Astrocyte (in vitro differentiated cells and primary cell): Measurements from ENCODE around the gene POU3F1. TPM values are rescaled to one million over a fixed set of nuclear protein-coding genes. Genes with fewer than 3 reads are reported as not detected.
A peak's percentile ranks its signal among the peaks of the same experiment; 100 is the strongest.

Experiments
- DNase-seq: peaks from one replicate; pipeline ENCODE4 v3.0.0-alpha.2; 2010; ENCODE audit warnings: low read depth
- FAIRE-seq: peaks from 2 replicates; lab custom pipeline; 2011; peaks lifted over from hg19 to GRCh38; lab: Jason Lieb, UNC
- H2AFZ ChIP-seq: 2 replicates; pipeline ENCODE4 v1.6.0; 2012; ENCODE audit warnings: low read depth, low read length, inconsistent platforms
- H3K27ac ChIP-seq: 2 replicates; pipeline ENCODE4 v1.5.1; 2011; ENCODE audit warnings: low read depth, low read length, inconsistent platforms
- H3K27me3 ChIP-seq: 2 replicates; pipeline ENCODE4 v1.6.0; 2011; ENCODE audit warnings: low read length, inconsistent platforms; ENCODE audit not compliant: insufficient read depth
- H3K36me3 ChIP-seq: 2 replicates; pipeline ENCODE4 v1.5.1; 2011; ENCODE audit warnings: low read length, inconsistent platforms; ENCODE audit not compliant: insufficient read depth
- H3K4me1 ChIP-seq: 2 replicates; pipeline ENCODE4 v1.5.1; 2011; ENCODE audit warnings: low read length, inconsistent platforms; ENCODE audit not compliant: insufficient read depth
- H3K4me2 ChIP-seq: 2 replicates; pipeline ENCODE4 v1.6.0; 2012; ENCODE audit warnings: low read length, inconsistent platforms
- H3K4me3 ChIP-seq: 2 replicates; pipeline ENCODE4 v1.5.1; 2011; ENCODE audit warnings: low read depth, mild to moderate bottlenecking, low read length, inconsistent platforms; ENCODE audit not compliant: insufficient read depth
- H3K79me2 ChIP-seq: 2 replicates; pipeline ENCODE4 v1.6.0; 2012; ENCODE audit warnings: mild to moderate bottlenecking, low read length, inconsistent platforms; ENCODE audit not compliant: insufficient read depth
- H3K9ac ChIP-seq: 2 replicates; pipeline ENCODE4 v1.6.0; 2012; ENCODE audit warnings: mild to moderate bottlenecking, low read length, inconsistent platforms
- H3K9me3 ChIP-seq: 2 replicates; pipeline ENCODE4 v1.5.1; 2012; ENCODE audit warnings: low read depth, mild to moderate bottlenecking, low read length, inconsistent platforms; ENCODE audit not compliant: insufficient read depth
- H4K20me1 ChIP-seq: 2 replicates; pipeline ENCODE4 v1.6.0; 2012; ENCODE audit warnings: low read length, inconsistent platforms; ENCODE audit not compliant: insufficient read depth
- H3K27ac Mint-ChIP-seq: one replicate; pipeline ENCODE4 v1.8.0; 2021; ENCODE audit warnings: mild to moderate bottlenecking, mixed read lengths; ENCODE audit not compliant: unreplicated experiment
- H3K27me3 Mint-ChIP-seq: one replicate; pipeline ENCODE4 v1.8.0; 2021; ENCODE audit warnings: low read depth, mixed read lengths; ENCODE audit not compliant: unreplicated experiment
- H3K36me3 Mint-ChIP-seq: one replicate; pipeline ENCODE4 v1.8.0; 2021; ENCODE audit warnings: low read depth, mixed read lengths; ENCODE audit not compliant: unreplicated experiment
- H3K4me1 Mint-ChIP-seq: one replicate; pipeline ENCODE4 v1.8.0; 2021; ENCODE audit warnings: low read depth, mixed read lengths; ENCODE audit not compliant: unreplicated experiment
- H3K4me3 Mint-ChIP-seq: one replicate; pipeline ENCODE4 v1.8.0; 2021; ENCODE audit warnings: mild to moderate bottlenecking, moderate library complexity, mixed read lengths; ENCODE audit not compliant: unreplicated experiment
- H3K9me3 Mint-ChIP-seq: one replicate; pipeline ENCODE4 v1.8.0; 2021; ENCODE audit warnings: mild to moderate bottlenecking, mixed read lengths; ENCODE audit not compliant: unreplicated experiment
- CTCF ChIP-seq: IDR thresholded peaks from 2 replicates; pipeline ENCODE4 v1.5.1; 2011; ENCODE audit warnings: low read depth, mild to moderate bottlenecking, inconsistent platforms, low read length, moderate library complexity; ENCODE audit not compliant: insufficient read depth
- EZH2 ChIP-seq: IDR thresholded peaks from 2 replicates; pipeline ENCODE4 v1.6.1; 2012; ENCODE audit warnings: mild to moderate bottlenecking, low read length, inconsistent platforms; ENCODE audit not compliant: insufficient read depth
- total RNA-seq: library from RNA; stranded (reverse); gene quantifications from 2 replicates; pipeline ENCODE4 v1.2.1, GENCODE V29; 2021

Gene POU3F1
- total RNA-seq, 1 donor from 2014 or later, result 2.3 TPM

- TF ChIP-seq EZH2, result no peak
- TF ChIP-seq CTCF, result no peak
- FAIRE-seq (no peak), DNase-seq (no peak)
- Histone ChIP-seq H2AFZ (no peak overlapping the region), H3K79me2 (no peaks in the 10 kb centered on the region), H3K27ac (no peak overlapping the region), H4K20me1 (peaks cover 2% of the 10 kb centered on the region), H3K9me3 (no peaks in the 10 kb centered on the region), H3K4me1 (peaks cover 6% of the 10 kb centered on the region), H3K4me2 (no peak overlapping the region), H3K9ac (no peak overlapping the region), H3K4me3 (no peak overlapping the region), H3K27me3 (no peaks in the 10 kb centered on the region), H3K36me3 (no peaks in the 10 kb centered on the region)
- H3K4me3 Mint-ChIP-seq, result no peak overlapping the region
- peaks cover 26% of the 10 kb centered on the region for H3K27me3 Mint-ChIP-seq
- H3K36me3 Mint-ChIP-seq, result peaks cover 3% of the 10 kb centered on the region
- peak overlapping the region; percentile 47 for H3K27ac Mint-ChIP-seq
- H3K4me1 Mint-ChIP-seq, result peaks cover 11% of the 10 kb centered on the region
- H3K9me3 Mint-ChIP-seq, result no peaks in the 10 kb centered on the region
These were observed 7.0 kb upstream of the POU3F1 start for GRCh38 chr1:38053416-38054091.

GRCh38 chr1:38052750-38053415, 6.3 kb upstream of the POU3F1 start:
- no peak for FAIRE-seq

More at GRCh38 chr1:38052750-38053415, 6.3 kb upstream of the POU3F1 start:
- Histone ChIP-seq H3K4me1 (peaks cover 6% of the 10 kb centered on the region), H3K4me3 (no peak overlapping the region), H3K79me2 (no peaks in the 10 kb centered on the region), H2AFZ (no peak overlapping the region), H3K9me3 (no peaks in the 10 kb centered on the region), H4K20me1 (peaks cover 4% of the 10 kb centered on the region), H3K4me2 (no peak overlapping the region), H3K27me3 (no peaks in the 10 kb centered on the region), H3K9ac (no peak overlapping the region), H3K27ac (no peak overlapping the region), H3K36me3 (no peaks in the 10 kb centered on the region)
- no peak for TF ChIP-seq EZH2
- TF ChIP-seq CTCF, result no peak
- H3K27me3 Mint-ChIP-seq, result peaks cover 27% of the 10 kb centered on the region
- no peak overlapping the region for H3K27ac Mint-ChIP-seq
- H3K4me3 Mint-ChIP-seq, result no peak overlapping the region
- H3K4me1 Mint-ChIP-seq, result peaks cover 11% of the 10 kb centered on the region
- DNase-seq, result no peak
- H3K36me3 Mint-ChIP-seq, result peaks cover 3% of the 10 kb centered on the region
- H3K9me3 Mint-ChIP-seq, result no peaks in the 10 kb centered on the region
